Brain microvascular endothelial cell (primary cell): ENCODE results near the gene BRI3BP.

Experiments
- DNase-seq: peaks from one replicate; pipeline ENCODE4 v3.0.0-alpha.2; 2020
- H3K27ac ChIP-seq: fragments of 250-450 bp; sonication (Bioruptor Pico); 2 replicates; pipeline ENCODE4 v1.5.1; 2020; ENCODE audit warnings: mild to moderate bottlenecking, moderate library complexity
- H3K27me3 ChIP-seq: fragments of 250-450 bp; sonication (Bioruptor Pico); replicated peaks from 2 replicates; pipeline ENCODE4 v1.5.1; 2020; ENCODE audit warnings: mild to moderate bottlenecking
- H3K36me3 ChIP-seq: fragments of 250-450 bp; sonication (Bioruptor Pico); replicated peaks from 2 replicates; pipeline ENCODE4 v1.5.1; 2020; ENCODE audit warnings: mild to moderate bottlenecking
- H3K4me3 ChIP-seq: 2 replicates; pipeline ENCODE4 v1.5.1; 2011; ENCODE audit warnings: low read depth, mild to moderate bottlenecking, control low read depth, low read length, moderate library complexity
- in situ Hi-C: cut with HindIII; loops from 2 replicates; pipeline ENCODE4 v1.10.0; 2017; ENCODE audit warnings: low sequenced_read_pairs, low pct_ligation_motif_present
- TF ChIP-seq, protein P1 (sequence below): IDR thresholded peaks from 2 replicates; pipeline ENCODE4 v1.5.1; 2011; ENCODE audit warnings: low read depth, mild to moderate bottlenecking, moderate library complexity, low read length, control low read depth, inconsistent platforms; ENCODE audit errors: missing control alignments

Gene BRI3BP

DNA sequence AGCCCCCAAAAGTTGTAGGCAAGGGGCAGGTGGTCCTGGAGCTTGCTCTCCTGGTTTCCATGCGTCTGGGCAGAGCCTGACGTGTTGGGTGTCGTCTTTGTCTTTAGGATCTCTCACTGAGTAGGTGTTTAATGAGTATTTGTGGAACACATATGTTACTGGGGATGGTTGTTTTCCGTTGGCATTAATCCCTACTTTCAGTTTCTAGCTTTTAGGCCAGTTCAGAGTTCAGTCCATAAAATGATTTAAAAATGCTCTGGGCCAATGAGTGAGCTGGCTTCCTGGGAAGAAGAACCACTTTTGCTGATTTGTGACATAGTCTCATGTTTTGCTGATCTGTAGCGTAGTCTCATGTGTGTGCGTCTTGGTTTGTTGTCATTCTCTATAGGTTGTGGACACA, 82.7 kb downstream of the BRI3BP start:
- TF ChIP-seq, protein P1, sequence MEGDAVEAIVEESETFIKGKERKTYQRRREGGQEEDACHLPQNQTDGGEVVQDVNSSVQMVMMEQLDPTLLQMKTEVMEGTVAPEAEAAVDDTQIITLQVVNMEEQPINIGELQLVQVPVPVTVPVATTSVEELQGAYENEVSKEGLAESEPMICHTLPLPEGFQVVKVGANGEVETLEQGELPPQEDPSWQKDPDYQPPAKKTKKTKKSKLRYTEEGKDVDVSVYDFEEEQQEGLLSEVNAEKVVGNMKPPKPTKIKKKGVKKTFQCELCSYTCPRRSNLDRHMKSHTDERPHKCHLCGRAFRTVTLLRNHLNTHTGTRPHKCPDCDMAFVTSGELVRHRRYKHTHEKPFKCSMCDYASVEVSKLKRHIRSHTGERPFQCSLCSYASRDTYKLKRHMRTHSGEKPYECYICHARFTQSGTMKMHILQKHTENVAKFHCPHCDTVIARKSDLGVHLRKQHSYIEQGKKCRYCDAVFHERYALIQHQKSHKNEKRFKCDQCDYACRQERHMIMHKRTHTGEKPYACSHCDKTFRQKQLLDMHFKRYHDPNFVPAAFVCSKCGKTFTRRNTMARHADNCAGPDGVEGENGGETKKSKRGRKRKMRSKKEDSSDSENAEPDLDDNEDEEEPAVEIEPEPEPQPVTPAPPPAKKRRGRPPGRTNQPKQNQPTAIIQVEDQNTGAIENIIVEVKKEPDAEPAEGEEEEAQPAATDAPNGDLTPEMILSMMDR, result no peak
- DNase-seq, result no peak
- Histone ChIP-seq H3K27me3 (no peaks in the 10 kb centered on the region), H3K36me3 (peaks cover 13% of the 10 kb centered on the region), H3K27ac (no peak overlapping the region), H3K4me3 (no peak overlapping the region)
- in situ Hi-C loops, result no loop called here

DNA sequence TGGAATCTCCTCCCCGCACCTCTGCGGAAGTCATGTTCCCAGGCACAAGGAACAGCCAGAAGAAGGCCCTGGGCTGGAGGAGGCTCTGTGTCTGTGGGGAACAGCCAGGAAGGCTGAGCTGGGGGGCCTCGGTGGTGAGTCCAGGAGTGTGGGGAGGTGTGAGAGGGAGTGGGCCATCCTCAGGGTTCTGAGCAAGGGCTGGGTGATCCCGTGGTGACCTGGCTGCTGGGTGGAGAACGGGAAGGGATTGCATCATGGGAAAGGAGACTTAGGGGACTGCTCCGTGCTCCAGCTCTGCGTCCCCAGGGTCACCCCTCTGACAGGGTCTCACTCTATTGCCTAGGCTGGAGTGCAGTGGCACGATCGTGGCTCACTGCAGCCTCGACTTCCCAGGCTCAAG, 85.6 kb downstream of the BRI3BP start:
- Histone ChIP-seq H3K4me3 (no peak overlapping the region), H3K27me3 (no peaks in the 10 kb centered on the region), H3K36me3 (peaks cover 13% of the 10 kb centered on the region), H3K27ac (no peak overlapping the region)
- in situ Hi-C loops, result no loop called here
- TF ChIP-seq, protein P1, result no peak
- DNase-seq, result no peak

DNA sequence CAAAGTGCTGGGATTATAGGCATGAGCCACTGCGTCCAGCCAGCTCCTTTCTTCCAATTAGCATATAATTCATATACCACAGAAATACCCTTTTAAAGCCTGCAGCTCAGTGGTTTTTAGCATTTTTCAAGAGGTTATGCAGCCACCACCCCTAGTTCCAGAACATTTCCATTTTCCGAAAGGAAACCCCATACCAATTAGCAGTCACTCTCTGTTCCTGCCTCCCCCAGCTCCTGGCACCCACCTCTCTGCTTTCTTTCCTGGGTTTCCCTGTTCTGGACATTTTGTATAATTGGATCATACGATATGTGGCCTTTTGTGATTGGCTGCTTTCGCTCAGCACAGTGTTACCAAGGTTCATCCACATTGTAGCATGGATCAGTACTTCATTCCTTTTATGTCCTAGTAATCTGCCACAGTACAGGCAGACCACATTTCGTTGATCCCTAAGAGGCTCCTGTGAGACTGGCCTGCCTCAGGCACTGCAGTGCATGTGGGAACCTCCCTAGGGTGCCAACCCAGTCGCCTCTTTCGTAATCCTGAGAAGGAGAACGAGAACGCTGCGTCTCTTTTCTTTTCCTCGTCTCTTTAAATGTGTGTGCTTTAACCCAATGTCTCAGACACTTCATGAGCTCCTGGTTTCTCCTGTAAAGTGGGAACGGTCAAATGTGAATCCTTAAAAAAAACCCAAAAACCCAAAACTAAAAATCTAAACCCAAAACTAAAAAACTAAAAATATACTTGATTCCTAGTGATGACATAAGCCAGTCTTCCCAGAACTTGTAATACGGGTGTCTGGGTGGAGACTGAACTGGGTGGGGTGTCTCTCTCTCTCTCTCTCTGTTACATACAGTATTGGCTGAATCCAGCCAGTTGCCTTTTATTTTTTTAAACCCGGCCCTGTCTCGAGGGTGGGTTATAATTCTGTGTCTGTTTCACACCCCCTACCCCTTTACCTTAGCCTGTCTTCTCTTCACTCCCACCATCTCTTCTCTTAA, 86.5 kb downstream of the BRI3BP start:
- Histone ChIP-seq H3K27me3 (no peaks in the 10 kb centered on the region), H3K27ac (no peak overlapping the region), H3K4me3 (no peak overlapping the region), H3K36me3 (peaks cover 15% of the 10 kb centered on the region)
- TF ChIP-seq, protein P1, result no peak
- in situ Hi-C loops, result no loop called here
- DNase-seq, result no peak
